Activated CD8-positive, alpha-beta memory T cell treated with anti-CD3 and anti-CD28 coated beads, Interleukin-2, amount 50 U/mL, for 48 hours (primary cell): ENCODE data around the gene MLPH.
"Not testable (repeated sequence)": the region's sequence is repeated elsewhere in the genome, so short reads cannot be mapped to it uniquely, and the experiment has no call there.

Experiments used
- DNase-seq: peaks from one replicate; pipeline ENCODE4 v3.0.0-alpha.2; 2020

The MLPH gene

GRCh38 chr2:237457388-237457941 lies 29.6 kb upstream of the MLPH start:
- DNase-seq, result peak; percentile 3

GRCh38 chr2:237458519-237458918 lies 28.5 kb upstream of the MLPH start:
- peak; percentile 8 for DNase-seq

- peak; percentile 1 for DNase-seq
These were observed 27.8 kb upstream of the MLPH start for GRCh38 chr2:237459226-237459625.

- peak; percentile 18 for DNase-seq
These were observed 27.3 kb upstream of the MLPH start for GRCh38 chr2:237459741-237460174.

DNA sequence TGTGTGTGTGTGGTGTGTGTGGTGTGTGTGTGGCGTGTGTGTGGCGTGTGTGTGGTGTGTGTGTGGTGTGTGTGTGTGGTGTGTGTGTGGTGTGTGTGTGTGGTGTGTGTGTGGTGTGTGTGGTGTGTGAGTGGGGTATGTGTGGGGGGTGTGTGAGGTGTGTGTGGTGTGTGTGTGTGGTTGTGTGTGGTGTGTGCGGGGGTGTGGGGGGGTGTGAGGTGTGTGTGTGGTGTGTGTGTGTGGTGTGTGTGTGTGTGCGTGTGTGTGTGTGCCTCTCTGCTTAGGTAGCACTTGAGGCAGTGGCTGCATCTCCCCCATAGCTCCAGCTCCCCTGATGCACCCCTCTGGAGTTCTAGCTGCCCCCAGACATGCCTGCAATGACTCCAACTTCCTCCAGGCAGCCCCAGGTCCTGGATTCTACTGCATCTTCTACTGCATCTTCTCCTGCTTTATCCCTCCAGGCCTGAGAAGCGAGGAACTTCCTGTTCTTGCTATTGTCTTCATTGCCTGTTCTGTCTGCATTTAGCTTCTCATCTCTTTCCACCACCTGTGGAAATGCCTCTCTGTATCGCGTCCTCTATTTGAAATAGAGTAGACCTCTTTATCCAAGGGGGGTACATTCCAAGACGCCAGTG lies 22.2 kb upstream of the MLPH start:
- DNase-seq, result peak; percentile 41

DNA sequence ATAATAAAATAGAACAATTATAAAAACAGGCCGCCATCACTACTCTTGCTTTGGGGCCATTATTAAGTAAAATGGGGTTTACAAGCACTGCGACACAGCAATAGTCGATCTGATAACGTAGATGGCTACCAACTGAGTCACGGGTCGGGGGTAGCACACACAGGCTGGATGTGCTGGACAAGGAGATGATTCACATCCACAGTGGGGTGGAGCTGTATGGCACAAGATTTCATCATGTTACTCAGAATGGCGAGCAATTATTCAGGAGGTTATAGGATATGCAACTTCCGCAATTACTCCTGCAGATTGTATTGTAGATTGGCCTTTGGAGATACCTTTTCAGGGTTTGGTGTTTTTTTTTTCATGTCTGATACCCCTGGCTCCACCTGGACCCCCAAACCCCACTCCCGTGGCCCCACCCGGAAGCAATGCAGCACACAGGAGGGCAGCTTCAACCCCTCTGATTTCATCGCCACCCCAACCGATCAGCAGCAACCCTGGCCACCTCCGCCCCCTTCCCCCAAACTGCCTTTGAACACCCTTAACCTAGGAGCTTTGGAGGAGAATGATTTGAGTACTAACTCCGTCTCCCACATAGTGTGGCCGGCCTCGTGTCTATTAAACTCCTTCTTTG lies 21.4 kb upstream of the MLPH start:
- DNase-seq, result no peak

GRCh38 chr2:237466211-237466610 lies 20.8 kb upstream of the MLPH start:
- DNase-seq, result no peak

- no peak for DNase-seq
These were observed 19.4 kb upstream of the MLPH start for GRCh38 chr2:237467447-237468179.

- DNase-seq, result not testable (repeated sequence)
These were observed 17.6 kb upstream of the MLPH start for GRCh38 chr2:237469410-237469809.

DNA sequence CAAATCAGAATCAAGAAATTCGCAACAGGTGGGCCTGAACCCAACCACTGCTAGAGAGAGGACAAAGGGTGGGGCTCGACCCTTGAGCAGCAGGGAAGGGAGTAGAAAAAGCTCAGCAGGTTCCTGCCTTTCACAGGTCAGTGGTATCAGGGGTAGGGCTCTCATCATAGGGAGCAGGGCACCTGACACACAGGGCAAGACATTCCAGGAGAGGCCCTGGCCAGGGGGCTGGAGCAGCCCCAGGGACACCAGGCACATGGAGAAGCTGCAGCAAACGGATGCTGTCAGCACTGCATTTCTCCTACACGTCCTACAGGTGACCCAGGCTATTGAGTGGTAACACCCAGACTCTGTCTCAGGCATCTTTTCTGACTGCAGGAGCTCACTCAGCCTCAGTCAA lies 17.2 kb upstream of the MLPH start:
- DNase-seq, result no peak

- DNase-seq, result no peak
These were observed 16.1 kb upstream of the MLPH start for GRCh38 chr2:237470914-237471313.

DNA sequence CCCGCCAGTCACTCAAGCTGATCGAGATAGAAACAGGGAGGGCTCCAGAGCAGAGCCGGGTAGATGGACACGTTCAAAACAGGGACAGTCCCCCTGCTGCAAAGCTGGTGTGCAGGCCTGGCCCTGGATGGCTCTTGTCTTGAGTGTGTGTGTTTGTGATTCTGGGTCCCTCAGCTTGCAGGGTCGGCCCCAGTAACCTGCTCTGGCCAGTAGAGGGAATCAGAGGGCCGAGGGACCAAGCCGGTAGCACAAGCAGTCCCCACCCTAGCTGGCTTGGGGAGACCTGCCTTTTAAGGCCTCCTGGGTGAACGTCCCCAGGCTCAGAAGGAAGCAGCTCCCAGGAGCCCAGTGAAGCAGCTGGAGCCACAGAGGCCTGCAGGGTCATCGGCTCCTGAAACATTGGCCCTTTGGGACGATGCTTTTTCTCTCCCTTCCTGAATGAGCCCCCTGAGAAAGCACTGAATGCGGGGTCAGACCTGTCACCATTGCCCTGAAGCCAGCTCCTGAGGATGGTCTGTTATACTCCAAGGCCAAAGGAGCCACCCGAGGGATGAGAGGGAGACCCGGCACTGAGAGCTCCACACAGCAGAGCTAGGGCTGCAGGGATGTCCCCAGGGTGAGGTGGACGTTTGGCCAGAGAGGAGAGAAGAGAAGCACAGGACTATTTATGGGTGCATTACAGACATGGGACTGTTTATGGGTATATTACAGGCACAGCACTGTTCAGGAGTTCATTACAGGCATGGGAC lies 15.4 kb upstream of the MLPH start:
- DNase-seq, result peak; percentile 70

- DNase-seq, result no peak
These were observed 14.8 kb upstream of the MLPH start for GRCh38 chr2:237472187-237472712.

GRCh38 chr2:237472909-237473877 lies 13.9 kb upstream of the MLPH start:
- DNase-seq, result no peak

- no peak for DNase-seq
These were observed 13.1 kb upstream of the MLPH start for GRCh38 chr2:237473878-237474441.

DNA sequence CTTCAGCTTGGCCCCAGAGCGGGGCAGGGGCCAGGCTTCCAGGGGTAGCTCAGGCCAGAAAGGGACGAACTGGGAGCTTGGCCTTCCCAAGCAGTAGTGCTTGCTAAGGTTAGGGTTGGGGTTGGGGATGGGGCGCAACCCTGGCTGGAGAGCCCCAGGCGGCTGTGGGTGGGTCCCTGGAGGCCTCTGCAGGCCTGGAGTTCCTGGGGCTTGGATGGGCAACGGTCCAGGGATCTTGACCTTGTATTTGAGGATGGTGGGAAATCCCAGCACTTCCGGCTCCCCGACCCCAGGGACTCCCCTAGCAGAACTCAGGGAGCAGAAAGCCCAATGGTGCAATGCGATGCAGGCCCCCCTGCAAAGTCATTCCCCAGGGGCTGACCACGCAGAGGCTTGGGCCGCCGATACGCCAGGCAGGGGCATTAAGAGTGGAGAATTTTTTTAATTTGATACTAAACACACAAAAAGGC lies 12.6 kb upstream of the MLPH start:
- DNase-seq, result no peak

GRCh38 chr2:237474931-237475703 lies 11.9 kb upstream of the MLPH start:
- peak; percentile 94 for DNase-seq

DNA sequence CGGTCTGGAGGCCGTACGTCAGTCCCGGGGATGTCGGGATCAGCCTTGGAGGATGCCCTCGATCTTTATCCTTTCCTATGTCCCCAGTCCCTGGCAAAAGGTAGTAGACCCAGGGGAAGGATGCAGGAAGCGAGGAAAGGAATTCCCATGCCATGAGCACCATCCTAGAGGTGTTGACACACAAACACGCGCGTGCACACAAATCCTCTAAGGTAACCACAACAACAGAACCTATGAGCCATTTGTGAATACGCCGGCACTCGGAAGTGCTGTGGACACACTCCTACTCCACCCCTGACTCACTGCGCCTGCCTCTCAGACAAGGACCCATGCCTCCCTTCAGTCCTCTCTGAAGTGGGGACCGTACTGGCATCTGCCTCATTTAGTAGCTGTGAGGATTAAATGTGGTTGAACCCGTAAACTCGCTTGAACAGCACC lies 11.3 kb upstream of the MLPH start:
- DNase-seq, result peak; percentile 74

- no peak for DNase-seq
These were observed 9.0 kb upstream of the MLPH start for GRCh38 chr2:237478095-237478494.

DNA sequence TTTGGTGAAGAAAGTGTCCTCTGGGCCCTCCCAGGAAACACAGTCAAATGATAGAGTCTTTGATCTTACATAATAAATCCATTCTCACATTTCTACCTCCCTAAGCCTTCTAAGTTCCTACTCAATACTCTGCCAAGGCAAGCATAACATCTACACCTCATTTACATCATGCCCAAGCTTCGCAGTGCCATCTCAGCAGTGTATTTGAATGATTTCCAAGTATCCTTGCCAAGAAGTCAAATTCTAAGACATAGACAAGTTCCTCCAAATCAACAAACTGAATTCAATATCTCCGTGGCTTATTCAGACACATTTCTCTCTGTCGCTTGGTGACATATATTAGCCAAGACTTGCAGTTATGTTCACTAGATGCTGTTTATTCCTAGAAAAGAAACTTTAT lies 8.1 kb upstream of the MLPH start:
- DNase-seq, result no peak
